ENCODE measurements around the gene NXF1.

GRCh38 chr11:62830904-62831519 is 25.8 kb upstream of the NXF1 start:
- no peak for TF ChIP-seq NFRKB (IDR thresholded peaks at IDR 0.05)
- TF ChIP-seq BHLHE40 (IDR thresholded peaks at IDR 0.05; ENCODE audit: borderline replicate concordance): no peak
- TF ChIP-seq FOXA1 (IDR thresholded peaks at IDR 0.05): no peak
- no peak for TF ChIP-seq SP1 (IDR thresholded peaks at IDR 0.05)
- no peak for TF ChIP-seq ELF4 (IDR thresholded peaks at IDR 0.05)
- TF ChIP-seq FOXM1 (IDR thresholded peaks at IDR 0.05; ENCODE audit: borderline replicate concordance): peak; percentile 90; the same call in 1 of the 2 replicates
- no peak for TF ChIP-seq CTBP1 (IDR thresholded peaks at IDR 0.05; ENCODE audit: borderline replicate concordance)
- no peak for TF ChIP-seq PKNOX1 (IDR thresholded peaks at IDR 0.05)
- TF ChIP-seq HDGF (IDR thresholded peaks at IDR 0.05; ENCODE audit: borderline replicate concordance): no peak
- no peak for TF ChIP-seq ARNT (IDR thresholded peaks at IDR 0.05)
- TF ChIP-seq ZNF384 (IDR thresholded peaks at IDR 0.05): no peak

All from HEK293T (cell line).